ENCODE measurements around the gene RRP12.

- no peak for TF ChIP-seq YY1 (IDR thresholded peaks at IDR 0.05; ENCODE audit: insufficient read depth, insufficient read length)
- TF ChIP-seq ZNF274 (IDR thresholded peaks at IDR 0.05; ENCODE audit: low read depth, low read length): no peak
- no peak for TF ChIP-seq SUZ12 (IDR thresholded peaks at IDR 0.05; ENCODE audit: extremely low read depth, insufficient read depth, insufficient read length)
Measured at GRCh38 chr10:97442277-97442676, 41.1 kb upstream of the RRP12 start.

Measured in NT2/D1 (cell line).